ENCODE data around the gene TUBA3E. TPM values are rescaled to one million over a fixed set of nuclear protein-coding genes. Genes with fewer than 3 reads are reported as not detected.

Gene TUBA3E
- total and polyA plus RNA-seq, 2 of the 8 experiments (the other 6 are each of a cell fraction or from before 2014, with no cell fraction given): not detected

DNA sequence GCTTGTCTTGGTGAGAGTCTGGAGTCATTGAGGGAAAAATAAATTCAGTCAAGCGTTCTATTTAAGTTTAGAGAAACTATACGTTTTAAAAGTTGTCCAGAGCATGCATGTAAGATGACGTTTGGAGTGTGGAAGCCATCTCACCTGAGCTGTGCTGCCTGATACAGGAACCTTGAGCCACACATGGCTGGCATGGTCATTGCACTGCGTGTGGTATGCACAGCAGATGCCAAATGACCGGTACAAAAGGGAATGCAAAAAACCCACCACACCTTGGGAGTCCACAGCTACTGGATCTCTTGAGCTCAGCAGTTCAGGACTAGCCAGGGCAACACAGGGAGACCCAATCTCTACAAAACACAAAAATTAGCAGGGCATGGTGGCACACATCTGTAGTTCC is 11.8 kb downstream of the TUBA3E start:
- WGBS, 2 experiments (ENCODE audit: extremely low coverage in 1 of 2, insufficient coverage in 1 of 2, insufficient read length in 1 of 2, insufficient replicate concordance in 2 of 2, low coverage in 1 of 2, low lambda C conversion rate in 2 of 2, missing lambda C conversion rate in 1 of 2): 97% methylated on average over 5 of the region's 5 CpGs; no CpG with 5 or more reads in 1 of the 2 experiments
- H3K27ac ChIP-seq (ENCODE audit: low read depth, low read length): no peak overlapping the region
- no peak overlapping the region for H4K91ac ChIP-seq (replicated peaks; ENCODE audit: insufficient read length, low read length)
- no peak overlapping the region for H2BK12ac ChIP-seq (ENCODE audit: low read depth, low read length)
- no peaks in the 10 kb centered on the region for H3K9me3 ChIP-seq (ENCODE audit: insufficient read depth in 2 of 2, low read depth in 1 of 2, low read length in 1 of 2)
- H3K4me1 ChIP-seq (replicated peaks in 1 of 4; ENCODE audit: control insufficient read depth in 3 of 4, insufficient read depth in 4 of 4, low read length in 3 of 4): peaks cover 0 to 7% (median 3%) of the 10 kb centered on the region in 4 experiments; a peak in 4 of 7 replicates
- DNase-seq (ENCODE audit: low read depth in 1 of 2, low spot score in 2 of 2): no peak
- no peak for FAIRE-seq
- peaks cover 0 to 3% of the 10 kb centered on the region in 2 experiments; a peak in 1 of 4 replicates for H3K79me2 ChIP-seq (ENCODE audit: control insufficient read depth in 1 of 2, insufficient read depth in 2 of 2, low read length in 2 of 2)
- H2BK20ac ChIP-seq (ENCODE audit: low read length): no peak overlapping the region
- no peak overlapping the region for H2AK5ac ChIP-seq (ENCODE audit: low read depth, low read length)
- ChIA-PET CTCF (ENCODE audit: partially characterized antibody) (interaction anchor here (2.6 kb wide), 1 partner anchor 146 kb away, joined by 9 read pairs; no protein-coding TSS in a partner anchor), POLR2A (ENCODE audit: partially characterized antibody) (interaction anchor here (0.6 to 1.1 kb wide), 2 partner anchors 1301 to 1303 kb away, joined by 3 to 6 read pairs; no protein-coding TSS in a partner anchor)
- H3K56ac ChIP-seq (replicated peaks; ENCODE audit: insufficient read length, low read depth, low read length): no peak overlapping the region
- no peak overlapping the region for H3K9ac ChIP-seq (replicated peaks in 1 of 4; ENCODE audit: extremely low read depth in 1 of 4, low read depth in 3 of 4, low read length in 3 of 4)
- no peak overlapping the region for H4K8ac ChIP-seq (ENCODE audit: extremely low read depth, insufficient read depth, low read length)
- H3K4me3 ChIP-seq (ENCODE audit: extremely low read depth in 1 of 4, insufficient read depth in 2 of 4, low read depth in 3 of 4, low read length in 4 of 4): no peak overlapping the region
- no peak overlapping the region for H2BK120ac ChIP-seq (replicated peaks; ENCODE audit: low read depth, low read length)
- peaks cover 2% of the 10 kb centered on the region; the same call in 1 of the 2 replicates for H3K23me2 ChIP-seq (ENCODE audit: low read depth, low read length)
- H4K20me1 ChIP-seq (replicated peaks in 1 of 2; ENCODE audit: control insufficient read depth in 1 of 2, insufficient read depth in 2 of 2, low read length in 2 of 2): no peaks in the 10 kb centered on the region
- H3K18ac ChIP-seq (ENCODE audit: extremely low read depth, low read length): no peak overlapping the region
- H3K4me2 ChIP-seq (ENCODE audit: insufficient read depth in 1 of 2, low read depth in 2 of 2, low read length in 2 of 2): no peak overlapping the region
- H2BK15ac ChIP-seq (ENCODE audit: low read length): no peak overlapping the region
- no peak overlapping the region for H4K5ac ChIP-seq (ENCODE audit: insufficient read length, low read depth, low read length)
- no peak overlapping the region for H2AFZ ChIP-seq (ENCODE audit: low read length)
- TF ChIP-seq EP300 (IDR thresholded peaks at IDR 0.05; ENCODE audit: borderline replicate concordance in 1 of 2, low read depth in 2 of 2, low read length in 2 of 2): no peak
- no peak for TF ChIP-seq TAF7 (optimal IDR thresholded peaks at IDR 0.05; ENCODE audit: borderline replicate concordance, low read depth, low read length)
- no peaks in the 10 kb centered on the region for H3K79me1 ChIP-seq (ENCODE audit: low read depth, low read length)
- no peaks in the 10 kb centered on the region for H3K27me3 ChIP-seq (replicated peaks in 1 of 4; ENCODE audit: control insufficient read depth in 3 of 4, extremely low read depth in 1 of 4, insufficient read depth in 3 of 4, low read length in 3 of 4)
- no peak overlapping the region for H3K4ac ChIP-seq (replicated peaks; ENCODE audit: insufficient read length, low read depth, low read length)
- no peak overlapping the region for H3K14ac ChIP-seq (ENCODE audit: insufficient read length)
- no peak overlapping the region for H3K23ac ChIP-seq (ENCODE audit: insufficient read length)
- no peak overlapping the region for H2BK5ac ChIP-seq (ENCODE audit: low read depth, low read length)
- peaks cover 0 to 4% (median 0%) of the 10 kb centered on the region in 4 experiments; a peak in 1 of 8 replicates for H3K36me3 ChIP-seq (ENCODE audit: control insufficient read depth in 2 of 4, insufficient read depth in 4 of 4, low read length in 3 of 4)

Data from H1 (cell line).